Globus pallidus (tissue), 1 donor: ENCODE measurements around the gene FUZ.

Experiments
- DNase-seq: peaks from one replicate; pipeline ENCODE4 v3.0.0-alpha.2; 2015; ENCODE audit warnings: low spot score

FUZ gene

GRCh38 chr19:49805822-49806619 lies 7.1 kb downstream of the FUZ start:
- DNase-seq: no peak

- DNase-seq: no peak
Observed at GRCh38 chr19:49803529-49803856, 9.6 kb downstream of the FUZ start.

GRCh38 chr19:49802836-49803528 lies 10.1 kb downstream of the FUZ start:
- no peak for DNase-seq

- DNase-seq: peak; percentile 91
Observed at GRCh38 chr19:49801966-49802661, 11.0 kb downstream of the FUZ start.

- no peak for DNase-seq
Observed at GRCh38 chr19:49801401-49801888, 11.6 kb downstream of the FUZ start.

- no peak for DNase-seq
Observed at GRCh38 chr19:49800771-49801170, 12.3 kb downstream of the FUZ start.

- no peak for DNase-seq
Observed at GRCh38 chr19:49799798-49800376, 13.2 kb downstream of the FUZ start.

GRCh38 chr19:49799271-49799797 lies 13.8 kb downstream of the FUZ start:
- no peak for DNase-seq

GRCh38 chr19:49798574-49798973 lies 14.5 kb downstream of the FUZ start:
- DNase-seq: no peak

GRCh38 chr19:49795615-49796014 lies 17.5 kb downstream of the FUZ start:
- no peak for DNase-seq

- DNase-seq: no peak
Observed at GRCh38 chr19:49793561-49793840, 19.6 kb downstream of the FUZ start.

GRCh38 chr19:49792829-49793560 lies 20.1 kb downstream of the FUZ start:
- no peak for DNase-seq

GRCh38 chr19:49791776-49792445 lies 21.2 kb downstream of the FUZ start:
- DNase-seq: no peak

- DNase-seq: no peak
Observed at GRCh38 chr19:49790866-49791265, 22.2 kb downstream of the FUZ start.

- no peak for DNase-seq
Observed at GRCh38 chr19:49788857-49789256, 24.2 kb downstream of the FUZ start.

GRCh38 chr19:49787746-49788145 lies 25.3 kb downstream of the FUZ start:
- DNase-seq: no peak

- DNase-seq: no peak
Observed at GRCh38 chr19:49786376-49786820, 26.7 kb downstream of the FUZ start.

- DNase-seq: no peak
Observed at GRCh38 chr19:49782515-49782914, 30.6 kb downstream of the FUZ start.

- no peak for DNase-seq
Observed at GRCh38 chr19:49781394-49781793, 31.7 kb downstream of the FUZ start.

- DNase-seq: no peak
Observed at GRCh38 chr19:49780861-49781260, 32.2 kb downstream of the FUZ start.
